K562 (cell line): ENCODE measurements around the gene SHISA5. TPM values are rescaled to one million over a fixed set of nuclear protein-coding genes. Genes with fewer than 3 reads are reported as not detected.

Experiments
- CBX2 ChIP-seq: fragments of 200-600 bp; sonication (generic); IDR thresholded peaks from one replicate; pipeline ENCODE4 v1.6.1; 2012; ENCODE audit warnings: mild to moderate bottlenecking, low read length, inconsistent platforms; ENCODE audit not compliant: insufficient read depth, poor library complexity, severe bottlenecking
- YY1 ChIP-seq, 3 experiments: IDR thresholded peaks; 2 replicates each; pipeline ENCODE4 v1.6.1; 2011; ENCODE audit warnings: low read length in 2 of 3, mild to moderate bottlenecking in 2 of 3, moderate library complexity in 2 of 3, borderline replicate concordance in 1 of 3, control low read depth in 1 of 3, low read depth in 1 of 3; ENCODE audit not compliant: insufficient read depth in 3 of 3, insufficient replicate concordance in 2 of 3, control insufficient read depth in 1 of 3, insufficient read length in 1 of 3; ENCODE audit errors: extremely low read depth in 1 of 3
- ZBTB11 ChIP-seq, 3 experiments: fragments of 200-800 bp in 1 of 3; fragments of 250-450 bp in 1 of 3; fragments of 450-650 bp in 1 of 3; sonication (Bioruptor Pico) in 1 of 3; sonication (Bioruptor generic) in 1 of 3; formaldehyde crosslinking in 1 of 3; IDR thresholded peaks; 2 replicates each; pipeline versions ENCODE4 v1.6.1 to v1.8.0; 2016 to 2022; ENCODE audit warnings: mild to moderate bottlenecking in 2 of 3, missing genetic modification characterization in 2 of 3, missing compliant biosample characterization in 1 of 3, moderate library complexity in 1 of 3
- polyA plus RNA-seq, 8 experiments: library from polyadenylated mRNA; depleted of rRNA in 4 of 8; stranded (reverse) in 5 of 8; unstranded in 3 of 8; fragments of >200 nt; fragmentation: Nextera tagmentation in 2 of 8; fragmentation: Illumina TruSeq in 1 of 8; extraction: Ambion mirVana in 2 of 8; extraction: Trizol in 1 of 8; gene quantifications; 2 replicates each; pipeline versions ENCODE4 v1.2.1 to v1.2.3, GENCODE V29; 2011 to 2014; ENCODE audit warnings: inconsistent platforms in 1 of 8, missing spikeins in 1 of 8
- total RNA-seq, 7 experiments: library from RNA; depleted of rRNA in 6 of 7; stranded (reverse); fragments of >200 nt in 6 of 7; fragmentation: Illumina TruSeq in 2 of 7; extraction: Trizol in 2 of 7; gene quantifications; 2 replicates each; pipeline versions ENCODE4 v1.2.1 to v1.2.3, GENCODE V29; 2011 to 2021; ENCODE audit warnings: low replicate concordance in 1 of 7

Gene SHISA5
- total and polyA plus RNA-seq, 9 of the 15 experiments (the other 6 are each of a cell fraction or from before 2014, with no cell fraction given) = 8.4 to 85.8 (median 56.1) TPM

DNA sequence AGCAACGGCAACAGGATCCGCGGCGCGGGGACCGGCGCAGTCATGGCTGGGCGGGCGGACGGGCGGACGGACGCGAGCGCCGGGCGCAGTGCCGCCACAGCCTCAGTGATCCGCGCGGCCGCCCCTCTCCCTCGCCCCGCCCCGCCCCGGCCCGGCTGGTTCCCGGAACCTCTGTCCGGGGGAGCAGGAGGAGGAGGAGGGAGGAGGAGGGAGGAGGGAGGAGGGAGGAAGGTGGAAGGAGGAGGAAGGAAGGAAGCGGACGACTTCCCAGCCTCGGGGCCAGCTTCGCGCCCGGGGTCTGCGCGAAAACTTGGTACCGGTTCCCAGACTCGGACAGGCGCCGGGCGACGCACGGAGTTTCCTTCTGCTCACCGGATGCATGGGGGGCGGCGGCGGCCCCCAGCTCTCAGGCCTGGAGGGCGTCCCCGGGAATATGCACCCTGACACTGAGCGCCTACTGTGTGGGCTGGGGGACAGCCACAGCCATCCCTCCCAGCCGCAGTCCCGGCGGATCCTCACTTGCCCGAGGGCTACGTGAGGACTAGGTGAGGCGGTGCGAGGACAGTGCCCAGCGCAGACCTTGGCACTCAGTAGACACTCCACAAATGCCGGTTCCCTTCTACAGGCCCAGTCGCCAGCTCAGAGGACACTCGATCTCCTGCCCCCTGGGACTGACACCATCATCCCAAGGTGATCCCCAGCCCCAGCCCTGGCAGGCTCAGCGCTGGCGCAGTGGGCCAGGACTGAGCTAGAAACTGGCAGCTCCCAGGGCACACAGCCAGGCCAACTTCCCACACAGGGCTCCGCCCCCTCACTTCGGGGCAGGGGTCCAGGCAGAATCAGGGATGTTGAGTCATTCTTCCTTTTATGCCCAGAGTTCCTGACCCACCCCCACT, at the start of gene SHISA5 (continued):
- TF ChIP-seq ZBTB11 (CRISPR knock-in tag; IDR thresholded peaks at IDR 0.05) = peak in 1 of 3 experiments; percentile 51; a peak in 1 of 6 replicates
- TF ChIP-seq CBX2 = no peak
- TF ChIP-seq YY1 (IDR thresholded peaks at IDR 0.05; ENCODE audit: borderline replicate concordance in 1 of 3, control insufficient read depth in 1 of 3, extremely low read depth in 1 of 3, insufficient read depth in 3 of 3, insufficient read length in 1 of 3, insufficient replicate concordance in 2 of 3, low read depth in 1 of 3, low read length in 2 of 3) = peak in 1 of 3 experiments; percentile 51
- TF ChIP-seq, all 486 proteins: peak for 15
